ENCODE results near the gene PANK1. TPM values are rescaled to one million over a fixed set of nuclear protein-coding genes. Genes with fewer than 3 reads are reported as not detected.

PANK1 gene
- total and polyA plus RNA-seq, 4 donors, result 27.5 to 36.1 (median 34.9) TPM

GRCh38 chr10:89590326-89590725, 54.7 kb downstream of the PANK1 start:
- WGBS (ENCODE audit: insufficient coverage), result no CpG with 5 or more reads among the region's 3 CpGs
- no peaks in the 10 kb centered on the region for H3K27me3 ChIP-seq (ENCODE audit: control insufficient read depth, insufficient read depth, low read length)
- no peak for DNase-seq (ENCODE audit: low read depth in 4 of 6, low spot score in 6 of 6)
- H3K4me1 ChIP-seq (ENCODE audit: control insufficient read depth, insufficient read depth, low read length), result no peaks in the 10 kb centered on the region
- no peaks in the 10 kb centered on the region for H3K9me3 ChIP-seq (ENCODE audit: control insufficient read depth, insufficient read depth, low read length)
- H3K4me3 ChIP-seq (ENCODE audit: low read depth, low read length), result no peak overlapping the region
- peaks cover 4% of the 10 kb centered on the region for H3K36me3 ChIP-seq (ENCODE audit: control insufficient read depth, insufficient read depth, low read length)
- H3K27ac ChIP-seq (ENCODE audit: low read depth, low read length), result no peak overlapping the region

DNA sequence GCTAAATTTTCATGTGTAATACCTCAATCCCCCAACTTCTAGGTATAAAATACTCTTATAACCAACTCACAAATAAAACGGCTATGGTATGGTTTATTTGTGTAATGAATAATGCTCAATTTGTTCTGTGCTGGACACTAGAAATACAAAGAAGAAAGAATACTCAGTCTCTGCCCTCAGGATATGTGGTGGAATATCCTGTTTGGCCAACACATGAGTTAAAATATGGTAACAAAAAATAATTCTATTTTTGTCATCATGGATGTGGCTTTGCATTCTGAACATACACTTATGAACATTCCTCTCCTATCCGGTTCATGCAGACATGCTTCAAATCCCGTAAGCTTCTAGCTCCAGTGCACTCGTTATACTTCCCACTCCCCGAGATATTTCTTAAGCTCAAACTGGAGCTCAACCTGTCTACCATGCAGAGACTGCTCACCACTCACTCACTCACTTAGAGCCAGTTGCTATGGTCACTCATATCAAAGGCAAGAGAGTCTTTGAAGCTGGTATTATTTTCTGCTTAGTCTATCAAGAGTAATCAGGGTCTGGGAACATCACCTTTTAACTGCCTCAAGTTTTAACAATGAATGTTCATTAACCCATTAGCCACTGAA, 55.8 kb downstream of the PANK1 start:
- DNase-seq (ENCODE audit: low read depth in 4 of 6, low spot score in 6 of 6), result no peak
- Histone ChIP-seq H3K4me3 (ENCODE audit: low read depth, low read length) (no peak overlapping the region), H3K4me1 (ENCODE audit: control insufficient read depth, insufficient read depth, low read length) (no peaks in the 10 kb centered on the region), H3K36me3 (ENCODE audit: control insufficient read depth, insufficient read depth, low read length) (peaks cover 4% of the 10 kb centered on the region), H3K9me3 (ENCODE audit: control insufficient read depth, insufficient read depth, low read length) (no peaks in the 10 kb centered on the region), H3K27me3 (ENCODE audit: control insufficient read depth, insufficient read depth, low read length) (no peaks in the 10 kb centered on the region), H3K27ac (ENCODE audit: low read depth, low read length) (no peak overlapping the region)
- 85% methylated on average over 4 of the region's 5 CpGs for WGBS (ENCODE audit: insufficient coverage)

GRCh38 chr10:89588671-89589070, 56.4 kb downstream of the PANK1 start:
- H3K27me3 ChIP-seq (ENCODE audit: control insufficient read depth, insufficient read depth, low read length), result no peaks in the 10 kb centered on the region
- no CpG with 5 or more reads among the region's 3 CpGs for WGBS (ENCODE audit: insufficient coverage)
- H3K4me1 ChIP-seq (ENCODE audit: control insufficient read depth, insufficient read depth, low read length), result no peaks in the 10 kb centered on the region
- no peak for DNase-seq (ENCODE audit: low read depth in 4 of 6, low spot score in 6 of 6)
- H3K9me3 ChIP-seq (ENCODE audit: control insufficient read depth, insufficient read depth, low read length), result no peaks in the 10 kb centered on the region
- peaks cover 4% of the 10 kb centered on the region for H3K36me3 ChIP-seq (ENCODE audit: control insufficient read depth, insufficient read depth, low read length)
- H3K4me3 ChIP-seq (ENCODE audit: low read depth, low read length), result no peak overlapping the region
- H3K27ac ChIP-seq (ENCODE audit: low read depth, low read length), result no peak overlapping the region

- no CpG with 5 or more reads among the region's 1 CpG for WGBS (ENCODE audit: insufficient coverage)
- H3K4me1 ChIP-seq (ENCODE audit: control insufficient read depth, insufficient read depth, low read length), result no peaks in the 10 kb centered on the region
- no peaks in the 10 kb centered on the region for H3K27me3 ChIP-seq (ENCODE audit: control insufficient read depth, insufficient read depth, low read length)
- H3K27ac ChIP-seq (ENCODE audit: low read depth, low read length), result no peak overlapping the region
- DNase-seq (ENCODE audit: low read depth in 4 of 6, low spot score in 6 of 6), result no peak
- H3K36me3 ChIP-seq (ENCODE audit: control insufficient read depth, insufficient read depth, low read length), result no peaks in the 10 kb centered on the region
- H3K4me3 ChIP-seq (ENCODE audit: low read depth, low read length), result no peak overlapping the region
- no peaks in the 10 kb centered on the region for H3K9me3 ChIP-seq (ENCODE audit: control insufficient read depth, insufficient read depth, low read length)
These were observed 63.0 kb downstream of the PANK1 start for GRCh38 chr10:89582022-89582421.

DNA sequence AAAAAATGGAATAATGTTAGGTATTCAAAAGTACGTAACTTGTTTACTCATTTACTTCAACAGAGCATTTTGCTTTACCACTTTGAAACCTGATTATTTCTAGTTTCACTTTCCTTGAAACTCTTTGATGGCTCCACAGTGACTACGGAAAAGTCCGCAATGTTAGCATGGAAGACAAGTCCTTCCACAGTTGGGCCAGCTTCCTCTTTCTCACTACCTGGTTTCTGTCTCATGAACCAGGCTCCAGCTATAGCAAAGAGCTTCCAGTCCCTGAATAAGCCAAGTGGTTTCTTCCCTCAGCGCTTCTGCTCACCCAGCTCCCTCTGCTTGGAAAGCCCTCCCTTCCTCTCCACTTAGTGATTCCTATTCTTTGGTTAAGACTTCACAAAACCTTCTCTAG, 64.8 kb downstream of the PANK1 start:
- H3K27ac ChIP-seq (ENCODE audit: low read depth, low read length), result no peak overlapping the region
- no peaks in the 10 kb centered on the region for H3K36me3 ChIP-seq (ENCODE audit: control insufficient read depth, insufficient read depth, low read length)
- H3K4me3 ChIP-seq (ENCODE audit: low read depth, low read length), result no peak overlapping the region
- no peaks in the 10 kb centered on the region for H3K9me3 ChIP-seq (ENCODE audit: control insufficient read depth, insufficient read depth, low read length)
- no peaks in the 10 kb centered on the region for H3K4me1 ChIP-seq (ENCODE audit: control insufficient read depth, insufficient read depth, low read length)
- 96% methylated on average over 3 of the region's 4 CpGs for WGBS (ENCODE audit: insufficient coverage)
- H3K27me3 ChIP-seq (ENCODE audit: control insufficient read depth, insufficient read depth, low read length), result no peaks in the 10 kb centered on the region
- DNase-seq (ENCODE audit: low read depth in 4 of 6, low spot score in 6 of 6), result no peak

GRCh38 chr10:89576696-89577095, 68.3 kb downstream of the PANK1 start:
- Histone ChIP-seq H3K27ac (ENCODE audit: low read depth, low read length) (no peak overlapping the region), H3K9me3 (ENCODE audit: control insufficient read depth, insufficient read depth, low read length) (no peaks in the 10 kb centered on the region), H3K27me3 (ENCODE audit: control insufficient read depth, insufficient read depth, low read length) (no peaks in the 10 kb centered on the region), H3K4me3 (ENCODE audit: low read depth, low read length) (no peak overlapping the region), H3K4me1 (ENCODE audit: control insufficient read depth, insufficient read depth, low read length) (no peaks in the 10 kb centered on the region), H3K36me3 (ENCODE audit: control insufficient read depth, insufficient read depth, low read length) (no peaks in the 10 kb centered on the region)
- DNase-seq (ENCODE audit: low read depth in 4 of 6, low spot score in 6 of 6), result no peak
- WGBS (ENCODE audit: insufficient coverage), result no CpG with 5 or more reads among the region's 2 CpGs

DNA sequence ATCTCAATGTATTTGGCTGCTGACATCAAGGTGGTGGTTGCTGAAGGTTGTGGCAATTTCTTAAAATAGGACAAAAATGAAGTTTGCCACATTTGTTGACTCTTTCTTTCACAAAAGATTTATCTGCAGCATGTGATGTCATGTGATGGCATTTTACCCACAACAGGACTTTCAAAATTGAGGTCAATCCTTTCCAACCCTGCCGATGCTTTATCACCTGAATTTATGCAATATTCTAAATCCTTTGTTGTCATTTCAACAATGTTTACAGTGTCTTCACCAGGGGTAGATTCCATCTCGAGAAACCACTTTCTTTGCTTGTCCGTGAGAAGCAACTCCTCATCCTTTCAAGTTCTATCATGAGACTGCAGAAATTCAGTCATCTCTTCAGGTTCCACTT, 69.0 kb downstream of the PANK1 start:
- H3K27me3 ChIP-seq (ENCODE audit: control insufficient read depth, insufficient read depth, low read length), result no peaks in the 10 kb centered on the region
- no peak overlapping the region for H3K27ac ChIP-seq (ENCODE audit: low read depth, low read length)
- no peaks in the 10 kb centered on the region for H3K9me3 ChIP-seq (ENCODE audit: control insufficient read depth, insufficient read depth, low read length)
- WGBS (ENCODE audit: insufficient coverage), result 96% methylated on average over 3 of the region's 3 CpGs
- no peaks in the 10 kb centered on the region for H3K36me3 ChIP-seq (ENCODE audit: control insufficient read depth, insufficient read depth, low read length)
- no peaks in the 10 kb centered on the region for H3K4me1 ChIP-seq (ENCODE audit: control insufficient read depth, insufficient read depth, low read length)
- no peak for DNase-seq (ENCODE audit: low read depth in 4 of 6, low spot score in 6 of 6)
- H3K4me3 ChIP-seq (ENCODE audit: low read depth, low read length), result no peak overlapping the region

DNA sequence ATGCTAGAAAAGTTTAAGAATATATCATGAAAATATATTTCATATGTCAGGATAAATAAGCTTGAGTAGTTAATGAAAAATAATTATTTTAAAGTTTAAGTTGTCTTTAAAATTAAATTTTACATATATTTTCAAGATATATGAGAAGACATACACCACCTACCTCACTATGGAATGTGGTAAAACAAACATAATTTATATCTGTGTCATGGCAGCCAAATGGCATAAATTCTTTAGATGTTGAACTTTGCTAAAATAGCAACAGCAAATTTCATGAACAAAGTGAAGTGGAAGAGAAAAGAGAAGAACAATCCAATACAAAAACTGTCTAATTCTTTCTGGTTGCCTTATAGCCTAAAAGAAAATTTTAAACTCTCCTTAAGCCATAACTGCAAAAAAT, 70.0 kb downstream of the PANK1 start:
- no peaks in the 10 kb centered on the region for H3K4me1 ChIP-seq (ENCODE audit: control insufficient read depth, insufficient read depth, low read length)
- no peaks in the 10 kb centered on the region for H3K27me3 ChIP-seq (ENCODE audit: control insufficient read depth, insufficient read depth, low read length)
- no peaks in the 10 kb centered on the region for H3K36me3 ChIP-seq (ENCODE audit: control insufficient read depth, insufficient read depth, low read length)
- peak overlapping the region; percentile 6 for H3K27ac ChIP-seq (ENCODE audit: low read depth, low read length)
- no peak for DNase-seq (ENCODE audit: low read depth in 4 of 6, low spot score in 6 of 6)
- H3K4me3 ChIP-seq (ENCODE audit: low read depth, low read length), result no peak overlapping the region
- no peaks in the 10 kb centered on the region for H3K9me3 ChIP-seq (ENCODE audit: control insufficient read depth, insufficient read depth, low read length)

- Histone ChIP-seq H3K4me1 (ENCODE audit: control insufficient read depth, insufficient read depth, low read length) (no peaks in the 10 kb centered on the region), H3K4me3 (ENCODE audit: low read depth, low read length) (no peak overlapping the region), H3K27ac (ENCODE audit: low read depth, low read length) (no peak overlapping the region), H3K27me3 (ENCODE audit: control insufficient read depth, insufficient read depth, low read length) (no peaks in the 10 kb centered on the region), H3K36me3 (ENCODE audit: control insufficient read depth, insufficient read depth, low read length) (no peaks in the 10 kb centered on the region), H3K9me3 (ENCODE audit: control insufficient read depth, insufficient read depth, low read length) (no peaks in the 10 kb centered on the region)
- DNase-seq (ENCODE audit: low read depth in 4 of 6, low spot score in 6 of 6), result peak in 1 of 6 donors; percentile 9
- WGBS (ENCODE audit: insufficient coverage), result no CpG with 5 or more reads among the region's 1 CpG
These were observed 70.7 kb downstream of the PANK1 start for GRCh38 chr10:89574368-89574767.

DNA sequence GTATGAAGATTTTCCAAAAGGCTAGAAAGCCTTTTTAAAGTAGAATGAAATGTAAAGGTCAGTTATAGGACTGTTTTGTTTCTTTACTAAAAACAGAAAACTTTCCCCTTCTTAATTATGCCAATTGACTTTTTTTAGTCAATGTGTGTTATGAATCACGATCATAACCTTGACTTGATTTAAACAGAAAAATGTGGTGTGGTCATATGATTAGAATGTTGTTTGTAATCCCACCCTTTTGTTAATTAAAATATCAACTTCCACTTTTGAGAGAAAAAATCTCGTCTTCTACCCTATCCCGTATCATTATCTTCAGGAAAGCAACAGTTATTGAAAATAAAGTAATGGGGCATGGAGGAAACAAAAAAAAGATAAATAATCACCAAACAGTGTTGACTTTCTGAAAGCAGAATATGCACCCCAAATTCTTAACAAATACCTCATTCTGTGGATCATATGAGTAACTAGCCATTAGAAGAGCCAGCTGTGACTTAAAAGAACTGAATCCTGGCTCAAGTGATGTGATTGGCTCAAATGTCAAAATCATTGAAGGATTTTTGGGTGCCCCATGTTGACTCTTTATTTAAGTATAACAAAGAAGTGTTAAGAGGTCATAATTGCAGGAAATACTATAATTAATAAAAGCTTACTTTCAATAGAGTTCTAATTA, 77.3 kb downstream of the PANK1 start:
- DNase-seq (ENCODE audit: low read depth in 4 of 6, low spot score in 6 of 6), result no peak
- Histone ChIP-seq H3K36me3 (ENCODE audit: control insufficient read depth, insufficient read depth, low read length) (no peaks in the 10 kb centered on the region), H3K9me3 (ENCODE audit: control insufficient read depth, insufficient read depth, low read length) (no peaks in the 10 kb centered on the region), H3K4me1 (ENCODE audit: control insufficient read depth, insufficient read depth, low read length) (no peaks in the 10 kb centered on the region), H3K27ac (ENCODE audit: low read depth, low read length) (no peak overlapping the region), H3K27me3 (ENCODE audit: control insufficient read depth, insufficient read depth, low read length) (no peaks in the 10 kb centered on the region), H3K4me3 (ENCODE audit: low read depth, low read length) (no peak overlapping the region)
- WGBS (ENCODE audit: insufficient coverage), result no CpG with 5 or more reads among the region's 3 CpGs

Measured in spinal cord (tissue), 10 donors.